Hematopoietic multipotent progenitor cell treated with erythropoietin and hydrocortisone succinate and interleukin-3 and kit ligand, for 6 days (in vitro differentiated cells): ENCODE measurements around the gene CARD19.

Source experiments
- DNase-seq: peaks from one replicate; pipeline ENCODE4 v3.0.0-alpha.2; 2015

The CARD19 gene

DNA sequence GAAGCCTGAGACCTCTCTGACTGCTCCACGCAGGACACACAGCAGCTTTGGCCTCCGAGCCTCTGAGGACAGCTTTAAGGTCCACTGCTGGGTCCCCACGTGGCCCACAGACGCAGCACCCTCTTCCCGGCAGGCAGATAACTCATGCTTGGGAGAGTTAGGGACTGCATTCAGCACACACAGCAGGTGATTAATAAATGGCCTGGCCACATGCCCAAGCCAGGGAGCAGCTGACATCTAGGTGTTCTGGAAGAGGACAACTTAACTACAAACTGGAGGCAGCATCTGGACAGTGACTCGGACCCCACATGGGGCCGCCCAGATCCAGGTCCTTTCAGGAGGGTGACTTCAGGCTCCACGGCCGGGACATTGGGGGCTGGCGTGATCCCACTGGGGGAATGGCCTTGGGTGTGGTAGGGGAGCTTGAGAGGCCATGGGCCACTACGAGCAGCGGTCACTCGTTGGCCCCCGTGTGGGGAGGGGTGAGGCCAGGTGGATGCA is 26.8 kb downstream of the CARD19 start:
- no peak for DNase-seq

DNA sequence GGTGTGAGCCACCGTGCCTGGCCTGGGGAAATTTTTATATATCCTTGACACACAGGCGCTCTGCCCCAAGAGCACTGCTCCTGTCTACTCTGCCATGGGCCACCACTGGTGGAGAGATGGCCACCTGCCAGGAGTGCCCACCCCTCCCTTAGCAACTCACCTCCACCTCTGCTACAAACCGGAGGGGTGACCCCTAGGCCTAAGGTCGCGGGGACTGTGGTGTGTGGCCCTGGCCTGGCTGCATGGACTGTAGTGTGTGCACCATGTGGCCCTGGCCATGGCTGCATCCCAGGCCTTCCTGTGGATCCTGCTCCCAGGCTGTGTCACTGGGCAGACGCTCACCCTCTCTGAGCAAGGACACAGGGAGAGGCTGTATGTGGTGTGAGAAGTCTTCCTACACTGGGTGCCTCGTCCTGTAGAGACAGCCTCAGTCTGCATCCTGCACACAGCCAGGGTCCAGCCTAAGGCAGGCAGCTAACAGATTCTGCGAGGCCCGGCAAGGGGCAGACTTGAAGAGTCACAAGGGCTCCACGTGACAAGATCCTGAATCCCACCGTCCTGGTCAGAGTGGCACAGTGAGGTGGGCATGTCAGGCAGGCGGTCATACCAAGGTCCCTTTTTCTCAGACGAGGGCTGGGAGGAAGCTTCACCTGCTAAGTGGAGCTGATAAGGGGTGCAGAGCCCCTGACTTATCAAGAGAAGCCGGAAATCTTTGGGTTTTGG is 27.7 kb downstream of the CARD19 start:
- DNase-seq = peak; percentile 62

DNA sequence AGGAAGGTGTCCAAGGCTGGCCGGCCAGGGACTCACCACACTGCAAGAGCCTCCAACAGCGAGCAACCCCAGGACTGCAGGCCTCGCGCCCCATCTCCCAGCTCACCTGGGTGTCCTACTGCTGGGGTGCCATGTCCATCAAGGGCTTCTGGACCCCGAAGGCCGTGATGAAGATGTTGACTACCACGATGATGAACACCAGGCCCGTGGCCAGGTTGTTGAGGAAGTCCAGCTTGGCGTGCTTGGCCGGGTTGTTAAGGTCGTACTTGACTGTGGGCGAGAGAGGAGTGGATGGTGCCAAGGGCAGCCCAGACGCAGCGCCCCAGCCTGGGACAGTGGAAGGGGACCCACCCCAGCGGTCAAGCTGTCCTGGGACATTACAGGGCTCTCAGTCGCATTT is 28.8 kb downstream of the CARD19 start:
- no peak for DNase-seq

DNA sequence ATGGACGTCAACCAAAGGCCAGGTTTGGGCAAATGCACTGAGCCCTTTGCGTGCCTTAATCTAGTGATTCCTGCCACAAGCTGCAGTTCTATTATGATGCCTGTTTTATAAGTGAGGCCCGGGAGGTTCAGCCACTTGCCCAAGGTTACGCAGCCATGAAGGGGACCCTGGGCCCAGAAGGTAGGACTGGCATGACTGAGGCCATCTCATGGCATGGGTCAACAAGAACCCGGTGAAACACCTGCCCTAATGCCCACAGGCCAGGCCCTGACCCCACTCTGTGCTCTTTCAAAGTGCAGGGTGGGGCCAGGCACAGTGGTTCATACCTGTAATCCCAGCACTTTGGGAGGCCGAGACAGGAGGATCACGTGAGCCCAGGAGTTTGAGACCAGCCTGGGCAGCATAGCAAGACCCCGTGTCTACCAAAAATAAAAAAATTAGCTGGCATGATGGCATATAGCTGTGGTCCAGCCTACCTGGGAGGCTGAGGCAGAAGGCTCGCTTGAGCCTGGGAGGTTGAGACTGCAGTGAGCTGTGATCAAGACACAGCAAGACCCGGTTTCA is 29.4 kb downstream of the CARD19 start:
- no peak for DNase-seq

- DNase-seq = no peak
Measured at GRCh38 chr9:93126151-93126781, 30.2 kb downstream of the CARD19 start.

DNA sequence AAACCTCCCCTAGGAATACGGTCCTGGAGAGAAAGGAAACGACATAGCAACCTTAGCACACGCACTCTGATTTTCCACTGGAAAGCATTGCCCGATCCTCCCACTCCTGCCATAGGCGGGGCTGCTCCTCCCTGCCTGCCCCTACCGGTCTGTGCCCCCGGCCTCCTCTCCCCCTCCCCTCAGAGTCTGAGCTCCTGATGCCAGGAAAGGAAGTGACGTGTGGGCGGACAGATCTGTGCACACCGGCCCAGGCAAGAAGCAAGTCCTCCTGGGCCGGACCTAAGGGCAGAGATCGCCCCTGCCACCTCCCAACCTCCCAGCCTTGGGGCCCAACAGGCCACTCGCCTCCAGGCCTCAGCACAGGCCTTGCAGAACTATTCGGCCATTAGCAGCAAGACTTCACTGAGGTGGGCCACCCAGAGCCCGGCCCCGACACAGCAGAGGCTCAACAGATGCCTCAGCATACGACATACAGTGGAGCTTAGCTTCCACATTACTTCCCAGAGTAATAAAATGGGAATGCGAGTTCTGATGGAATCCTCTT is 30.9 kb downstream of the CARD19 start:
- no peak for DNase-seq

DNA sequence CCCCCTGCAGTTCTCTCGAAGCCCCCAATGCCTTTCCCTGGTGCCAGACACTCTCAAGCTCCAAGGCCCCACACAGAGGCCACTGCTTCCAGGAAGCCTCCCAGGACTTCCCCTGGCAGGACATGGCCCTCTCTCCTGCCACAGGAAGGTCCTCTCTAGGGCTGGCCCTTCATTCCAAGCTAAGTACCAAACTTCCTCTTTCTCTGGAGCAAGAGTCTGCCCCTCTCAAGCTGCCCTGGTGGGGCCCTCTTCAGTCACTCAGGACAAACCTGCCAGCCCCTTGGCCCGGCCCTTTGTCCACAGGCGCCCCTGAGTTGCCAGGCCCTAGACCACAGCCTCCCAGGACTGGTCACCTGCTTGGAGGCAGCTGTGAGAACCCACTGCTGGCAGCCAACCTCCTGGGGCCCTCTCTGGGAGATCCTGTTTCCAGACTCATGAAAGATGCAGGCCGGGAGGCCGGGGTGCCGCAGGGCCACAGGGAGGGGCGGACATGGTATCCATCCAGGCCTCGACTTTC is 31.4 kb downstream of the CARD19 start:
- peak; percentile 52 for DNase-seq

DNA sequence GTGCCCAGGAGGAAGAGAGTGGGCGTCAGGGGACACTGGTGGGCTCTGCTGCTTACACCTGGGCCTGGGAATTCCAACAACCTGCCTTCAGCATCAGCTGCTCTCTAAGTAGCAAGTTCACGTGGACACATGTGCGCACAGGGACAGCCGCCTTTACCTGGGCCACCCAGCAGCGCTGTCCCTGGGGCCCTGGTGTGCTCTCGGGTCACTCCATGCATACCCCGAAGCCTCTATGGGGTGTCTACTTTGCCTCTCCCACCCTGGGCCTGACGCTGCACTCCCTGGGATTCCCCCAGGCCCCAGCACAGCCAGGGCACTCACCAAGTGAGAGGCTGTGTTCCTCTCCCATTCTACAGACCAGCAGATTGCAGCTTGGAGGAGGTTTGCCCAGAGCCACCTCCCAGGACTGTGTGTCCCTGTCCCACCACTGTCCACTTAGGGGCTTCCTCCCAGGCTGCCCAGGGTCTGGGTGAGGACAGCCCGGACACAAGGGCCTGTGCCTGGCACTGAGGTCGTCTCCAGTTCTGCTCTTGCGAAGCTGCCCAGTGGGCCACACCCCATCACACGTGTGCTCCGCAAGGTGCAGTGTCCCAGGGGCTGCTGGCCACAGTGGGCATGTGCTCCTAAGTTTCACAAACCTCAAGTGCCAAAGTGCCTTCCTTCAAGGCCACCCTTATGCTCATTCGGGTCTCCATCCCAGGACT is 32.1 kb downstream of the CARD19 start:
- DNase-seq = no peak

GRCh38 chr9:93128715-93129224 is 32.8 kb downstream of the CARD19 start:
- DNase-seq = no peak

DNA sequence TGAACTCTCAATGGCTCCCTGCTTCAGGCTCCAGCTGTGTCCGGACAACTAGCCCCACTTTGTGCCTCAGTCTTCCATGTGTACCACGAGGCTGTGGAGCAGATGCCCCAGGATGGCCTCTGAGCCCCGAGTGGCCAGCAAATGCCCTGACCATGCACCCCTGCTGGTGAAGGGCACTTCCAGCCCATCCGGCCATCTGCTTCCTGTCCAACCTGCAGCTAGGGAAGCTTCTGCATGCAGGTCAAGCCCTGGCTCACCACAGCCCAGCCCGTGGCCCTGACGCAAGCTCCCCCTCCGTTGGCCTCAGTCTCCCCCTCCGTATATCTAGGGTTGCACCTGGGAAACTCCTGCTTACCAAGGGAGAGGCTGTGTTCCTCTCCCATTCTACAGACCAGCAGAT is 33.3 kb downstream of the CARD19 start:
- DNase-seq = no peak

- no peak for DNase-seq
Measured at GRCh38 chr9:93129691-93130500, 33.9 kb downstream of the CARD19 start.

- DNase-seq = no peak
Measured at GRCh38 chr9:93130861-93131481, 35.0 kb downstream of the CARD19 start.

- no peak for DNase-seq
Measured at GRCh38 chr9:93131599-93132286, 35.7 kb downstream of the CARD19 start.

GRCh38 chr9:93132287-93132927 is 36.4 kb downstream of the CARD19 start:
- no peak for DNase-seq

DNA sequence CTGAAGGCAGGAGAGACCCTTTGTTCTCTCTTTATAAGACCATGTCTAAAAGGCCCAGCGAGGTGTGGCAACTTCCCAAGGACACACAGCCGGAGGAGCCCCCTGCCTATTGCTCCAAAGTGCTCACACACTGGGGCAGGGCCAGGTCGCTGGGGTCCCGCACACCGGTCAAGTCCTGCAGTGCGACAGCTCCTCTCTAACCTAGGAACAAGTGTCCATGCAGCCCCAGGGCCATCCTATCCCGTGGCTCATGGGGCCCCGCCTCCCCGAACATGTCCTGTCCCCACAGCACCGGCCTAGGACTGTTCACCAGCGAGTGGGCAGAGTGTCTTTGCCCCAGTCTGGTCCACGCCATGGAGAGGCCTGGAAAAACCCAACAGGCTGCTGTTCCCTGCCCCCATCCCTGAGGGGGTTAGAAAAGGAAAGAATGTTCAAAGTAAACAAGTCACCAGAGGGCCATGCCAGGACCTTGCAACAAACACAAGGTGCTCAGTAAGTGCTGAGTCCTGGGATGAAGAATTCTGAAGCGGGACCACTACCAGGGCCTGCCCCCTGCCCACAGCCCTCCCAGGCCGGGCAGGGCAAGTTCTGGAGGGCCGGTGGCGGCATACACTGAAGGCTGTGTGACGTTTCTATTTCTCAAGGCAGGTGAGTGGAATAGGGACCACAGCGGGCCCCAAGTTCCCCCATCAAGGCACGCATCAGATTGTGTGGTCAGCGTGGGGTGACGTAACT is 37.1 kb downstream of the CARD19 start:
- DNase-seq = peak; percentile 76

GRCh38 chr9:93133681-93134014 is 37.6 kb downstream of the CARD19 start:
- no peak for DNase-seq

- DNase-seq = peak; percentile 79
Measured at GRCh38 chr9:93134015-93134739, 38.2 kb downstream of the CARD19 start, which contains the start of gene NINJ1. Gene NINJ1, minus strand, starts transcription at chr9:93134251. Its CDS starts 34 bp downstream, at chr9:93134217.

- DNase-seq = no peak
Measured at GRCh38 chr9:93134740-93135444, 38.9 kb downstream of the CARD19 start.
